GM12878 (cell line): Measurements from ENCODE around the gene ERLEC1.
"Not testable (repeated sequence)": the region's sequence is repeated elsewhere in the genome, so short reads cannot be mapped to it uniquely, and the experiment has no call there.

ENCODE experiments used
- BHLHE40 ChIP-seq, 2 experiments: fragments of 450-650 bp in 1 of 2; IDR thresholded peaks; 2 replicates each; pipeline ENCODE4 v1.6.1; 2011 to 2017; ENCODE audit warnings: low read depth in 2 of 2, borderline replicate concordance in 1 of 2, improper control_type of control experiment in 1 of 2, low read length in 1 of 2, mild to moderate bottlenecking in 1 of 2
- HDAC2 ChIP-seq: fragments of 200-600 bp; sonication (generic); IDR thresholded peaks from 2 replicates; pipeline ENCODE4 v1.6.1; 2017
- KDM1A ChIP-seq: fragments of 200-600 bp; sonication (generic); IDR thresholded peaks from 2 replicates; pipeline ENCODE4 v1.6.1; 2016; ENCODE audit warnings: borderline replicate concordance
- POLR2A ChIP-seq: IDR thresholded peaks from 2 replicates; pipeline ENCODE4 v1.6.1; 2011; ENCODE audit warnings: low read depth, mild to moderate bottlenecking, low read length
- TCF7 ChIP-seq: IDR thresholded peaks from 2 replicates; pipeline ENCODE4 v1.6.1; 2014; ENCODE audit warnings: antibody characterized with exemption, borderline replicate concordance
- TF ChIP-seq, protein P1 (sequence below), 3 experiments: IDR thresholded peaks in 2 of 3; conservative IDR thresholded peaks in 1 of 3; 2 replicates each; pipeline ENCODE4 v1.5.1; 2011; ENCODE audit warnings: low read depth in 3 of 3, low read length in 3 of 3, mild to moderate bottlenecking in 3 of 3, control low read depth in 2 of 3, moderate library complexity in 2 of 3, inconsistent platforms in 1 of 3, mixed read lengths in 1 of 3; ENCODE audit not compliant: control insufficient read depth in 2 of 3, insufficient read depth in 1 of 3; ENCODE audit errors: extremely low read depth in 1 of 3
- TF ChIP-seq, protein P2 (sequence below): IDR thresholded peaks from 2 replicates; pipeline ENCODE4 v1.6.1; 2012; ENCODE audit warnings: mild to moderate bottlenecking, low read depth, low read length

DNA sequence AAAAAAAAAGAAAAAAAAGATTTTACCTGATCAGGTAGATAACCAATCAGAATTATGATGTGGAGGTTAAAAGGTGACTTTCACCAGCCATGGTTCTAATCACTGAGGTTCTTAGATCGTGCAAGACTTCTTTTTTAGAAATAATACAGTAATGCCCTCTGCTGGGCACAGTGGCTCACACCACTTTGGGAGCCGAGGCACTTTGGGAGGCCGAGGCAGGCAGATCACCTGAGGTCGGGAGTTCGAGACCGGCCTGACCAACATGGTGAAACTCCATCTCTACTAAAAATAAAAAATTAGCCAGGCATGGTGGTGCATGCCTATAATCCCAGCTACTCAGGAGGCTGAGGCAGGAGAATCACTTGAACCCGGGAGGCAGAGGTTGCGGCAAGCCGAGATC lies 36.8 kb downstream of the ERLEC1 start:
- not testable (repeated sequence) for TF ChIP-seq POLR2A; TCF7; BHLHE40 (IDR thresholded peaks at IDR 0.05; ENCODE audit: borderline replicate concordance in 1 of 2, low read depth in 2 of 2, low read length in 1 of 2); HDAC2; KDM1A
- TF ChIP-seq, protein P1, sequence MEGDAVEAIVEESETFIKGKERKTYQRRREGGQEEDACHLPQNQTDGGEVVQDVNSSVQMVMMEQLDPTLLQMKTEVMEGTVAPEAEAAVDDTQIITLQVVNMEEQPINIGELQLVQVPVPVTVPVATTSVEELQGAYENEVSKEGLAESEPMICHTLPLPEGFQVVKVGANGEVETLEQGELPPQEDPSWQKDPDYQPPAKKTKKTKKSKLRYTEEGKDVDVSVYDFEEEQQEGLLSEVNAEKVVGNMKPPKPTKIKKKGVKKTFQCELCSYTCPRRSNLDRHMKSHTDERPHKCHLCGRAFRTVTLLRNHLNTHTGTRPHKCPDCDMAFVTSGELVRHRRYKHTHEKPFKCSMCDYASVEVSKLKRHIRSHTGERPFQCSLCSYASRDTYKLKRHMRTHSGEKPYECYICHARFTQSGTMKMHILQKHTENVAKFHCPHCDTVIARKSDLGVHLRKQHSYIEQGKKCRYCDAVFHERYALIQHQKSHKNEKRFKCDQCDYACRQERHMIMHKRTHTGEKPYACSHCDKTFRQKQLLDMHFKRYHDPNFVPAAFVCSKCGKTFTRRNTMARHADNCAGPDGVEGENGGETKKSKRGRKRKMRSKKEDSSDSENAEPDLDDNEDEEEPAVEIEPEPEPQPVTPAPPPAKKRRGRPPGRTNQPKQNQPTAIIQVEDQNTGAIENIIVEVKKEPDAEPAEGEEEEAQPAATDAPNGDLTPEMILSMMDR (IDR thresholded peaks at IDR 0.05 in 2 of 3, conservative IDR thresholded peaks at IDR 0.05 in 1 of 3; ENCODE audit: control insufficient read depth in 2 of 3, extremely low read depth in 1 of 3, insufficient read depth in 1 of 3, low read depth in 3 of 3, low read length in 3 of 3), result peak in 2 of 3 experiments; percentile 8 to 26; a peak in 3 of 6 replicates
- TF ChIP-seq, protein P2, sequence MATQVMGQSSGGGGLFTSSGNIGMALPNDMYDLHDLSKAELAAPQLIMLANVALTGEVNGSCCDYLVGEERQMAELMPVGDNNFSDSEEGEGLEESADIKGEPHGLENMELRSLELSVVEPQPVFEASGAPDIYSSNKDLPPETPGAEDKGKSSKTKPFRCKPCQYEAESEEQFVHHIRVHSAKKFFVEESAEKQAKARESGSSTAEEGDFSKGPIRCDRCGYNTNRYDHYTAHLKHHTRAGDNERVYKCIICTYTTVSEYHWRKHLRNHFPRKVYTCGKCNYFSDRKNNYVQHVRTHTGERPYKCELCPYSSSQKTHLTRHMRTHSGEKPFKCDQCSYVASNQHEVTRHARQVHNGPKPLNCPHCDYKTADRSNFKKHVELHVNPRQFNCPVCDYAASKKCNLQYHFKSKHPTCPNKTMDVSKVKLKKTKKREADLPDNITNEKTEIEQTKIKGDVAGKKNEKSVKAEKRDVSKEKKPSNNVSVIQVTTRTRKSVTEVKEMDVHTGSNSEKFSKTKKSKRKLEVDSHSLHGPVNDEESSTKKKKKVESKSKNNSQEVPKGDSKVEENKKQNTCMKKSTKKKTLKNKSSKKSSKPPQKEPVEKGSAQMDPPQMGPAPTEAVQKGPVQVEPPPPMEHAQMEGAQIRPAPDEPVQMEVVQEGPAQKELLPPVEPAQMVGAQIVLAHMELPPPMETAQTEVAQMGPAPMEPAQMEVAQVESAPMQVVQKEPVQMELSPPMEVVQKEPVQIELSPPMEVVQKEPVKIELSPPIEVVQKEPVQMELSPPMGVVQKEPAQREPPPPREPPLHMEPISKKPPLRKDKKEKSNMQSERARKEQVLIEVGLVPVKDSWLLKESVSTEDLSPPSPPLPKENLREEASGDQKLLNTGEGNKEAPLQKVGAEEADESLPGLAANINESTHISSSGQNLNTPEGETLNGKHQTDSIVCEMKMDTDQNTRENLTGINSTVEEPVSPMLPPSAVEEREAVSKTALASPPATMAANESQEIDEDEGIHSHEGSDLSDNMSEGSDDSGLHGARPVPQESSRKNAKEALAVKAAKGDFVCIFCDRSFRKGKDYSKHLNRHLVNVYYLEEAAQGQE, result not testable (repeated sequence)
